GM18498 (cell line): ENCODE results near the gene GALNT6.

ENCODE experiments used
- ATAC-seq: cut with Tn5 transposase; IDR thresholded peaks from one replicate; pipeline ENCODE4 v1.9.1; 2021; ENCODE audit warnings: mild to moderate bottlenecking, moderate library complexity; ENCODE audit not compliant: unreplicated experiment

GALNT6 gene, protein sequence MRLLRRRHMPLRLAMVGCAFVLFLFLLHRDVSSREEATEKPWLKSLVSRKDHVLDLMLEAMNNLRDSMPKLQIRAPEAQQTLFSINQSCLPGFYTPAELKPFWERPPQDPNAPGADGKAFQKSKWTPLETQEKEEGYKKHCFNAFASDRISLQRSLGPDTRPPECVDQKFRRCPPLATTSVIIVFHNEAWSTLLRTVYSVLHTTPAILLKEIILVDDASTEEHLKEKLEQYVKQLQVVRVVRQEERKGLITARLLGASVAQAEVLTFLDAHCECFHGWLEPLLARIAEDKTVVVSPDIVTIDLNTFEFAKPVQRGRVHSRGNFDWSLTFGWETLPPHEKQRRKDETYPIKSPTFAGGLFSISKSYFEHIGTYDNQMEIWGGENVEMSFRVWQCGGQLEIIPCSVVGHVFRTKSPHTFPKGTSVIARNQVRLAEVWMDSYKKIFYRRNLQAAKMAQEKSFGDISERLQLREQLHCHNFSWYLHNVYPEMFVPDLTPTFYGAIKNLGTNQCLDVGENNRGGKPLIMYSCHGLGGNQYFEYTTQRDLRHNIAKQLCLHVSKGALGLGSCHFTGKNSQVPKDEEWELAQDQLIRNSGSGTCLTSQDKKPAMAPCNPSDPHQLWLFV

DNA sequence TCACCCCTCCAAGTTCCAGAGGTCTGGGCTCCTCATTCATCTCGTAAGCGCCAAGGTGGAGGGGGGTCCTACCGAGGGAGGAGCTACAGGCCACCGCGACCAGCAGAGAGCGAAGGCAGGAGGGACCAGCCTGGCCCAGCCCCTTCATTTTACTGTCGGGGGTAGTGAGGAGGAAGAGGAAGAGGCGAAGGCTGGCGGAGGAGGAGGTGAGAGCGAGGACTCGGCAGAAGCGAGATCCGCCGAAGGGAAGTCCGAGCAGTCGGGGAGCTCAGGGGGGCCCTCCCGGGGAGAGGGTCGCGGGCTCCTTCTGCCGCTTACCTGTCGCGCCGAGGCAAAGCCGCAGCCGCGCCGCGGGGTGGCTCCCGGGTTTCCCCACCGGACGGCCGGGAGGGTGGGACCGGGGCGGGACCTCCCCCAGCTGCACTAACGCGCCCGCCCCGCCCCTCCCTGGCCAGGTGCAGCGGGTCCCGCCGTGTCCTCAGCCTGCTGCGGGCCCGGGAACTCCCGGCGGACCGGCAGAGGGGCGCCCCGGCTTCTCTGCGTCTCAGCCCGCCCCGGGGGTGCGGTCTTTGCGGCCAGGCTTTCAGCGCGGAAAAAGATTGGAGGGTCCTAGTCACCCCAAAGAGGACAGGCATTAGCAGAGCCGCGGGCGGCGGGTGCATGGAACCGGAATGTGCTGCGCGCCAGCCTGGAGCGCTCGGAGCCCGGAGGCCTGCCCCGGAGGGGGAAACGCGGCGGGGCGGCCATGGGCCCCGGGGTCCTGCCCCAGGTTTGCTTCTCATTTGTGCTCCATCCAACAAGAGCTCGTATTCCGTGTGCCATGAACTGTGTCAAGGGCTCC, at the start of gene GALNT6:
Gene GALNT6 (minus strand): TSS at position 124 of the 841 bp plus-strand sequence. CDS start 11,625 bp downstream, outside the sequence.
- peak; percentile 48 for ATAC-seq

DNA sequence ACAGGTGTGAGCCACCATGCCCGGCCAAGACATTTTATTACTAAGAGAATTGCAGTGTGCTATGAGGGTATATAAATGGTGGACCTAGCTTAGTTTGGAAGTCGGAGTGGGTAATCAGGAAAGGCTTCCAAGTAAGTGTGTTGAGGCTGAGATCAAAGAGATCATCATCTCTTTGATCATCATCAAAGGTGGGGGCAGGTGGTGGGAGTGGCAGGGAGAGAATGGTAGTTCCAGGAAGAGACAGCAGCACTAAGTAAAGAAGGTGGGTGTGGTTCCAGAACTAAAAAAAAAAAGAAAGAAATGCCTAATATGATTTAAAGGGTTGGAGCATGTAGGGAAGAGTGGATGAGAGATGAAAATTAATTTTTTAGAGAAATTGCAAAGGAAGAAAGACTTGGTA, 48.1 kb upstream of the GALNT6 start:
- ATAC-seq: no peak

DNA sequence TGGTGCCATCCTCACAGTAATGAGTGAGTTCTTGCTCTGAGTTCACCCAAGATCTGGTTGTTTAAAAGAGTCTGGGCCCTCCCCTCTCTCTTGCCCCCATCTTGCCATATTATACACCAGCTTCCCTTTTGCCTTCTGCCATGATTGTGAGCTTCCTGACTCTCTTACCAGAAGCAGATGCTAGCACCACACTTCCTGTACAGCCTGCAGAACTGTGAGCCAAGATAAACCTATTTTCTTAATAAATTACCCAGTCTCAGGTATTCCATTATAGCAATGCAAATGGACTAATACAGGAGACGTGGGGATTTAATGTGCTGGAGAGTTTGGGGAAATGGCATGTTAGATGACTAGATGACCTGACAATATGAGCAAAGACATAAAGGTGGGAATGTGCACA, 46.2 kb upstream of the GALNT6 start:
- ATAC-seq: no peak

DNA sequence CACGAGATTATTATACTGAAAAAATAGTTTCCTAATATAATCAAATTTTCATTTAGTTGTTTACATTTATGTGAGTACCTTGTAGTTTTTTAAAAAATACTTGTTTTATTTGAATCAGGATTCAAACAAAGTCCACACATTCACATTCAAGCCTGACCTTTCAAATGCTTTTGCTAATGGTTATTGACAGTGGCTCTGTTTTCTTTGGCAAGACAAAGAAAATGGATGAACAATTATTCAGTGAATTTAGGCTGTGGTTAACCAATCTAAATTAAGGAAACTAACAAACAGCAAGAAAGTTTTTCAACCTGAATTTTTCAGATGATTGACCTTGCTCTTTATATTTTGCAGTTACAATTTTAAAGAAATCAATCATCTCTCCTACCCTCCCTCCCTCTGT, 43.1 kb upstream of the GALNT6 start:
- ATAC-seq: no peak

DNA sequence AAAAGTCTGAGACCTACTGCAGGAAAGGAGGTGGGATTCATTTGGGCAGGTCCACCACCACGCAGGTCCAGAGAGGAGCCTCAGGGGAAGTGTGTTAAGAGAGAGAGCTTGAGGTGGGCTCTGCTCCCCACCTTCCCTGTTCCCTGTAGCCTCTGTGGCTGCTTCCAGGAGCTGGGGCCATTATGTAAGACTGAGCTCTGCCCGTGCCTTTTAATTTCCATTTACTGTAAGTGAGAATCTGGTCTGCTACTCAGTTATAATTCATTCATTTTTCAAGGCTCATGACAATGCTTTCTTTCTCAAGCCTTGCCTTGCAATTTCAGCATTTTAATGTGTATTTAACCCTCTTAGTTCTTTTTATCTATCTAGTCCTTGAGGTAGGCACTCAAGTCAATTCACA, 41.7 kb upstream of the GALNT6 start:
- ATAC-seq: no peak

DNA sequence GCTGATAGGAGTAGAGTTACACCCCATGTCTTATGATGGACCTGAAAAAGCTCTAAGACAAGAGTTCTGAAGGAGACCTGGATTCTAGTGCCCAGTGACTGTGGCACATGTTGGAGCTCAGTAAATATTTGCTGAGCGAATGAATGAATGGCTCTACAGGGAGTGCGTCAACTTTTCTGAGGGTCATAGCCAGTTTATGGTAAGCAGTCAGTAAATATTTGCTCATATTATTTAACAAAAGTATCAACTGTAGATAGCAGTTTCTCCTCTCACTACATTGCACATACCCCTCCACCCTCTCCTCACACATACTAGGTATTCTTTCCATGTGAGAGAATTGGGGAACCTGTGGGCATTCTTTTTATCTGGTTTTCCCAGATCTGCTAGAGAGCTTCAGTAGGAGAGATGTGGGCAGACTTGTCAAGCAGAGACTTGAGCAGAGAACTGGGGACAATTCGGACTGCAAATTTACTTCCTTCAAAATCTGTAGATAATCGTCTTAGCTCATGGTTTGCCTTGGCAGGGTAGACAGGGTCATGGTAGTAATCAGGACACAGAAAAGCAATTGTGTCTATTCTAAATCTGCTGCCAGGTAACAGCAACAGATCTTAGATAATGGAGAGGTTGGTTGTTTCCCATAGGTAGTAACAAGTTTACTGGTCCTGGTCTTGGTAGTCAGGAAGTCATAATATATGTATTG, 39.1 kb upstream of the GALNT6 start:
- no peak for ATAC-seq

DNA sequence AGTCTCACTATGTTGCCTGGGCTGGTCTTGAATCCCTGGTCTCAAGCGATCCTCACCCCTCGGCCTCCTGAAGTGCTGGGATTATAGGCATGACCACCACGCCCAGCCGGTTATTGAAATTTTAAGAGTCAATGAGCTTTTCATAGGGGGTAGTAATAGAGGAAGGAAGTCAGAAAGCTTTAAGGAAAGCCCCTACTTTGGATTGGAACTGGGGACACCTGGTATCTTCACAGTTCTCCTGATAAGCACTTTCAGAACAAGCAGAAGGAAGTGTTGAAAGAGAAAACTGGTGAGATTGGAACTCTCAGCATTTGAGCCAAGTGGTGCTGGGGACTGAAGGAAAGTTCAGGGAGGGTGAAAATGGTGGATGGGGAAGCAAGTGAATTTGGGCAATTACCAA, 38.5 kb upstream of the GALNT6 start:
- ATAC-seq: no peak

DNA sequence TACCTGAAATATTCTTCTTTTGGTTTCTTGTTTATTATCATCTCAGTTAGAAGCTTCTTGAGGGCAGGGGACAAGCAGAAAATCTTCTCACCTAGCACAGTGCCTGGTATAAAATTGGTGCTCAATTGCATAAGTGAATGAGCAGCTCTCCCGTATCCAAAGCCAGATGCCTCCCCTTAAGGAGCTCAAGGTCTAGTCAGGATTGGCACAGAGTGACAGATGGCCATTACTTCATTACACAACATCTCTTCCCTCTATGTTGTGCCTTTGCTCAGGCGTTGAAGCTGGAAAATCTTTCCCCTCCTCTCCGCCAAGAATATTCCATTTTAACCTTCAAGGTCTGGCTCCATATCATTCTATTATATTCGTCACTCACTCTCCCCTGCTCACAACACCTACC, 37.0 kb upstream of the GALNT6 start:
- no peak for ATAC-seq

DNA sequence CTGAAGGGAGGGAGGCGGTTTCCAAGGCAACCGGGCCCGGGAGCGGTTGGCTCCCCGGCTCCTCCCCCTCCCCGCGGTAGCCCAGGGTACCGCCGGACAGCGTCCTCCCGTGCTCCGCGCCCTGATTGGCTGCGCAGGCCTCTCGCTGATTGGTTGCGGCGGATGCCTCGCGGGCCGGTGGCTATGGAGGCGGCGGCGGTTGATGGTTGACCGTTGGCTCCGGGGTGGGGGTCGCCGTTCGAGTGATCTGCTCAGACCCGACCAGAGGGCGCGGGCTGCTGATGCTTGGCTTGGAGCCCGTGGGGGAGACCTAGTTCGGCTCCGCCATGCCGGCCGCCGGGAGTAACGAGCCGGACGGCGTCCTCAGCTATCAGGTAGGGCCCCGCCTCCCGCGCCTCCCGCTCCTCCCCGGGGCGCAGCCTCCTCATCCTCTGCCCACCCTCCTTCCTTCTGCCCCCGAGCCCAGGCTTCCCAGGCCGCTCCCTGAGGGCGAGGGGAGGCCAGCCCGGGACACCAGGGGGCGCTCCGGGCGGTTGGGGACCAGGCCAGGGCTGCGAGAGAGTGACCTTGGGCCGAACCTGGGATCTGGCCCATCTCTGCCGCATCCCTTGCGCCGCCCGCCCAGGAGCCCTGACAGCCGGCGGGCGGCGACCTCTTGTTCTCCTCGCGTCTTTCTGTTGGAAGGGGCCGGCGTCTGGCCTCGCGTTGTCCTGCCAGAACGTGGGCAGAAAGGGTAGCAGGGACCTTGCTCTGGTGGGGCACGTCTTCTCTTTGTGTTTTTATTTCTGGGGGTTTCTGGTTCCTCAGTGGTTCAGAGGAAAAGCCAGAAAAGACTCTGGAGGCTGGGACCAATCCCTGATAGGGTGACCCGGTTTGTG, 33.7 kb upstream of the GALNT6 start, which contains the start of gene SLC4A8:
Gene SLC4A8 (plus strand): TSS at position 170 of the 878 bp plus-strand sequence. CDS start 157 bp downstream, at position 327.
- ATAC-seq: peak; percentile 95

DNA sequence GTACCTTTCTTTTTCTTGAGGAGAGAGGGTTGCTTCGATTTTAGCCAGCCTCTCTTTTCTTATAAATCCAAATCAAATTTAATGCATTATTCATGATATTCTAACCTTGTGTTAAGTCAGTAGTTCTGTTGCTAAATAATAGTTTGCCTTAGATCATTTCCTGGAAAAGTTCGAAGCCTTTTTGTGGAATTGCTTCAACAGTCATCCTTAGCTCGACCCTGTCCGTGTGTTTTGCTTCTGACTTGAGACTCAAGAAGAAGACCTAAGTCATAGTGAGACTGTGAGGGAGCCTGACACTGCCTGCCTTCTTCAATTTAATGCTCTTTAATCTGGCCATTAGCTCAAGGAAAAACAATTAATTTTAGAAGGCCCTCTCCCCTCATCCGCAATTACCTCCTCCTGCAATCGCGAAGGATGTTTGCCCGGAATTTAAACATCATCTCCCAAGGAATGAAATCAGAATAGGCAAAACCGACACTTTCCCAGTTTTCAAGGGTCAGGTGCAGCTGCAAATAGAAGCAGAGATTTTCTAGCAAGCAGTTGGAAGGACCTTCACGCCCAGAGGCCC, 33.0 kb upstream of the GALNT6 start:
- no peak for ATAC-seq

DNA sequence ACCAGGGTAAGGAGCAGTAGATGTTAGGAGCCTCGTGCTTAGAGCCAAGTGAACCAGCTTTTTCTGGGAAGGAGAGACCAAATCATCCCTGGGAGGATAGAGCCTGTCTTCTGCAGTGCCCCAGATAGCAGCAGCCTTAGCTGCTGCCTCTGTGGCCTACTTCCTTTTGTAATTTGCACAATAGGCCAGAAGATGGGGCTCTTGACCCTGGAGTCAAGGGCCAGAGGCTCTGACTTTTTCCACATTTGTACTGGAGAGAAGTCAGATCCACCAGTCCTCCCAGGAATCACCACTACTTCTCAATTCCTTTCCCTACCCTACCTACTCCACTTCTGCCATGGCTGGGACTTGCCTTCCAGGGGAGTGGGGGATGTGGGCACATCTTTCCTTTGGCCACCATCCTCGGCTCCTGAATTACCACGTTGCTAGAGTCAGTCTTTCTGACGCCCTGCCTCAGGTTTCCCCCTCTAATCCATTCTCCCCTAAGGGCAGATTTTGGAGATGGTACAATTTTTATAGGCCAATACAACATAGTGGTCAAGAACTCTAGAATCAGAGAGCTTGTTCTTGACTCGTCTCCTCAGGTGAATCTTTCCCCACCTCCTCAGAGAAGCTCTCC, 30.2 kb upstream of the GALNT6 start:
- ATAC-seq: no peak

DNA sequence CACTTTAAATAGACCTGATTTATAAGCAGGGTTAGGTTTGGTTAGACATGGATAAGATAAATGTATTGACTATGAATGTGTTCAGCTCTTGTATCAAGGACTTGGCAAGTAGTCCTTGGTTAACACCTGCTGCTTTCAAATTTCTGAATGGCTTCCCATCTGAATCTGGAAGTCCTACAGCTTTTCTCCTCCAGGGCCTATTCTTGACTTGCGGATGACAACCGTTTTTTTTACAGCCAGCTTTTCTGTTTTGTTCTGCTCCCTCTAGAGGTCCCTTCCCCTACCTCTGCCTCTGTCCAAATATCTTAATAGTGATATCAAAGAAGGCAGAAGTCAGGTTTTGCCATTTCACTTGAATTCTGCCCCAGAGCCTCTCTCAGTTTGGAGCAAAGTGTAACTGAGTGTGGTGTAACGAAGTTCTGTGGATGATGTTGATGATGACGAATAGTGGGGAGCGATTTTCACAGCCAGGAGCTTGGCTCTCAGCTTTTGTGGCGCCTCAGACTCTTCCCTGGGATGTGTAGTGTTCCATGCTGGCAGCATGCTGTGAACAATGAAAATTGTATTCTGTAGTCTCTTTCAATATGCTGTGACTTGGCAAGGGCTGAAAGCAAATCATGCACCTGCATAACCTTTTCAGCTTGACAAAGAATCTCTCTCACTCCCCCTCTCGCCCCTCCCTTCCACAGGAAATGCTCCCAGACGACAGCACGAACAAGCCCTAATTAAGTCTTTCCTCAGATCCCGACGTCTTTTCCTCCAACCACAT, 28.4 kb upstream of the GALNT6 start:
- ATAC-seq: no peak

DNA sequence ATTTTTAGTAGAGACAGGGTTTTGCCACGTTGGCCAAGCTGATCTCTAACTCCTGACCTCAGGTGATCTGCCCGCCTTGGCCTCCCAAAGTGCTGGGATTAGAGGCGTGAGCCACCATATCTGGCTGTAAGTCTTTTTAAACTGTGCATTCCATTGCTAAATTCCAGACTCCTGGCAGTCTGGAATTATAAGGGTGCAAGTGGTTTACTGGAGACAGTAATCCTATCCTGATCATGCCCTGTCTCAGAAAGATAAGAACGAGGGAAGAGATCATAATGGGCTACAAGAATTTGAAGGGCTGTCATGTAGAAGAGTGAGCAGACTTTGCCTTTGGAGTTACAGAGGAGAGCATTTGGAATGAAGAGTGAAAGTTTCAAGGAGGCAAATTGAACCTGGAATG, 26.6 kb upstream of the GALNT6 start:
- no peak for ATAC-seq

DNA sequence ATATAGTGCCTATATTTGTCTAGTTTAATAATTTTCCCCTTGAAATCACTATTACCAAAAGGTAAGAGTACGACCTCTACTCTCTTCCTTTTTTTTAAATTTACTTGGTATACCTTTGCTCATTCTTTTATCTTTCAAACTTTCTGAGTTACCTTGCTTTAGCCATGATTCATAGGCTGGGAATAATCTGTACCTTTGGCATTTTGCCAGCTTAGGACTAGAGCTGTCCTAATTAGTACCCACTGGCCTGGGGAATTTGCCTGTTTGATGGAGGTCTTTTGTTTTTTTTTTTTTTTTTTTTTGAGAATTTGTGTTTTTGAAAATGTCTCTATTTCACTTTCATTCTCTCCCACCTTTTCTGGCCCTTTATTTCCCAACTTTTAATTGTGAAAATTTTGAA, 24.7 kb upstream of the GALNT6 start:
- ATAC-seq: no peak

DNA sequence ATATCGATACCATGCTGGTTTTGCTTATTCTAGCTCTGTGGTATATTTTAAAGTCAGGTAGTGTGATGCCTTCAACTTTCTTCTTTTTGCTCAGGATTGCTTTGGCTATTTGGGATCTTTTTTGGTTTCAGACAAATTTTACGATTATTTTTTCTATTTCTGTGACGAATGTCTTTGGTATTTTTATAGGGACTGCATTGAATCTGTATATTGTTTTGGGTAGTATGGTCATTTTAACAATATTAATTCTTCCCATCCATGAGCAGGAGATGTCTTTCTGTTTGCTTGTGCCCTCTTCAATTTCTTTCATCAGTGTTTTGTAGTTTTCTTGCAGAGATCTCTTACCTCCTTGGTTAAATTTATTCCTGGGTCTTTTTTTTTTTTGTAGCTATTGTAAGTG, 22.6 kb upstream of the GALNT6 start:
- no peak for ATAC-seq

DNA sequence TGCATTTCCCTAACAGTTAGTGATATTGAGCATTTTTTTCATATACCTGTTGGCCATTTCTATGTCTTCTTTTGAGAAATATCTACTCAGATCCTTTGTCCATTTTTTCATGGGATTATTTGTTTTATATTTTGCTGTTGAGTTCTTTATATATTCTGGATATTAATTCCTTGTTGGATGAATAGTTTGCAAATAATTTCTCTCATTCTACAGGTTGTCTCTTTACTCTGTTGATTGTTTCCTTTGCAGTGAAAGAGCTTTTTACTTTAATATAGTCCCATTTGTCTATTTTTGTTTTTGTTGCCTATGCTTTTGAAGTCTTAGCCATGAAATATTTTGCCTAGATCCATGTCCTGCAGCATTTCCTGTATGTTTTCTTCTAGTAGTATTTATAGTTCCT, 21.9 kb upstream of the GALNT6 start:
- no peak for ATAC-seq

DNA sequence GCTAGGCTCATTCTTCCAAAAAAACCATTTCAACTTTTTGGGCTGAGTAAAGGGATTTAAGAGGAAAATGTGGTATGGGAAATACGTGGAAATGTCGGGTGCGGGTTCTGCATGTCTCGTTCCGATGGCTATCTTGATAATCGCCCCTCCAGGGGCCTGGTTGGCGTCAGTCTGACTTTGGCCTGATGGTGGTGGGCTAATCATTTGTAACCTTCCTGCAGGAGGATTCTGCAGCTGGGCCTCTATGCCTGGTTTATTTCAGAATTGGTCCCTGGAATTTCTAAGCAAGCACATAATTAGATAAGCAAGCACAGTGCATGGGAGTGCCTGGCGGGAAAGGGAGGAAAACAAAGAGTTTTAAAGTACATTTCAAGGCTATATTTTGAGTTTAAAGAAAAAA, 18.6 kb upstream of the GALNT6 start:
- ATAC-seq: no peak

DNA sequence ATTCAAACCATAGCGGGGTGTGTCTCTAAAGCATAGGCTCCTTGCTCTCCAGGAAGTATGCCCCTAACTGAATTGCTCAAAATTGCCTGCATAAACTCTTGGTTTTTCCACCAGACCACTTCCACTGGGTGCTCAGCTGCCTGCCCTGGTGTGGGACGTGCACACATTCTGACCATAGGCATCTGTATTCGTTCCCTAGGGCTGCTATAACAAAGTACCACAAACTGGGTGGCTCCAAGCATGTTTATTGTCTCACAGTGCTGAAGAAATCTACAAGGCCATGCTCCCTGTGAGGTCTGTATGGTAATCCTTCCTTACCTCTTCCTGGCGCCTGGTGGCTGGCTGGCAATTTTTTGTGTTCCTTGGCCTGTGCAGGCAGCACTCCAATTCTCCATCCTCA, 16.4 kb upstream of the GALNT6 start:
- ATAC-seq: no peak
